NCI-H2171 (cell line): ENCODE measurements around the gene CLDN9.

Experiments used
- DNase-seq: peaks from one replicate; lab custom pipeline; 2025; lab: John Stamatoyannopoulos, UW

Gene CLDN9

GRCh38 chr16:3056336-3057180 lies 43.8 kb downstream of the CLDN9 start:
- no peak for DNase-seq

GRCh38 chr16:3057181-3058138 lies 44.7 kb downstream of the CLDN9 start:
- DNase-seq, result no peak

GRCh38 chr16:3058139-3059030 lies 45.7 kb downstream of the CLDN9 start:
- no peak for DNase-seq

- DNase-seq, result peak; percentile 75
These were observed 46.5 kb downstream of the CLDN9 start for GRCh38 chr16:3059041-3059722.

- DNase-seq, result no peak
These were observed 47.1 kb downstream of the CLDN9 start for GRCh38 chr16:3059723-3060242.

GRCh38 chr16:3060339-3061127 lies 47.8 kb downstream of the CLDN9 start:
- DNase-seq, result no peak

- DNase-seq, result no peak
These were observed 49.8 kb downstream of the CLDN9 start for GRCh38 chr16:3062553-3062952.

- no peak for DNase-seq
These were observed 51.1 kb downstream of the CLDN9 start for GRCh38 chr16:3063625-3064386.
